HG03139 (cell line): ENCODE measurements around the gene QSOX1.
A peak's percentile ranks its signal among the peaks of the same experiment; 100 is the strongest.

Source experiments
- ATAC-seq: cut with Tn5 transposase; IDR thresholded peaks from one replicate; pipeline ENCODE4 v1.9.1; 2021; ENCODE audit not compliant: unreplicated experiment

Gene QSOX1

GRCh38 chr1:180168786-180169639 lies 14.3 kb downstream of the QSOX1 start:
- peak; percentile 77 for ATAC-seq

GRCh38 chr1:180169640-180170195 lies 15.0 kb downstream of the QSOX1 start:
- ATAC-seq, result no peak

- no peak for ATAC-seq
These were observed 16.0 kb downstream of the QSOX1 start for GRCh38 chr1:180170546-180171151.

GRCh38 chr1:180171691-180172090 lies 17.0 kb downstream of the QSOX1 start:
- no peak for ATAC-seq

- ATAC-seq, result no peak
These were observed 18.8 kb downstream of the QSOX1 start for GRCh38 chr1:180173451-180173850.

GRCh38 chr1:180173952-180174351 lies 19.3 kb downstream of the QSOX1 start:
- no peak for ATAC-seq

GRCh38 chr1:180175291-180175690 lies 20.6 kb downstream of the QSOX1 start:
- no peak for ATAC-seq

DNA sequence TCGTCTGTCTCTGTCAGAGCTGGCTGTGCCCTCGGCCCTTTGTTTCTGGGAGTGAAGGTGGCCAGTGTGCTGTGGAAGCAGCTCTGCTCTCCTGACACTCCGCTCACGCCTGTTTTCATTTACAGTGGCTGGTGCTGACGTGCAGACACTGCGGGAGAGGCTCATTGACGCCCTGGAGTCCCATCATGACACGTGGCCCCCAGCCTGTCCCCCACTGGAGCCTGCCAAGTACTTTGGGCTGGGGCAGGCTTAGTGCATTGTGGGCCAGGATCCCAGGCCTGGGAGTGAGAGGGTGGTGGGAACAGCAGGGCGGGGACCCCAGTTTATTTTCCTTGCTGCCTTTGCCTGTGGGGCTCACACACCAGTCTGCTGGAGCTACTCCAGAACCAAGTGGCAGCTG lies 21.1 kb downstream of the QSOX1 start:
- ATAC-seq, result no peak

DNA sequence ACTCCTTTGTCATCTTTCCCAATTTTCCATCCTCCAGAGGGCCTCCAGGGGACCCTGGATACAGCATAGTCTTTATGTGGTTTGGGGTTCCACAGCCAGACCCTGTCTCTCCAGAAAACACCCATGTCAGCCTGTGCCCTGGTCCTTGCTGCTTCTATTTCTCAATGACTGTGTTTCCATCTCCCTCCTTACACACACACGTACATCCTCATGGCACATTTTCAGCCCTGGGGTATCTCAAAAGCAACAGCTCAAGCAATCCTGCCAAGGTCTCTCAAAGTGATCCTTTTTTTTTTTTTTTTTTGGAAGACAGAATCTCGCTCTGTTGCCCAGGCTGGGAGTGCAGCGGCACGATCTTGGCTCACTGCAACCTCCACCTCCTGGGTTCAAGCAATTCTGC lies 22.3 kb downstream of the QSOX1 start:
- no peak for ATAC-seq

DNA sequence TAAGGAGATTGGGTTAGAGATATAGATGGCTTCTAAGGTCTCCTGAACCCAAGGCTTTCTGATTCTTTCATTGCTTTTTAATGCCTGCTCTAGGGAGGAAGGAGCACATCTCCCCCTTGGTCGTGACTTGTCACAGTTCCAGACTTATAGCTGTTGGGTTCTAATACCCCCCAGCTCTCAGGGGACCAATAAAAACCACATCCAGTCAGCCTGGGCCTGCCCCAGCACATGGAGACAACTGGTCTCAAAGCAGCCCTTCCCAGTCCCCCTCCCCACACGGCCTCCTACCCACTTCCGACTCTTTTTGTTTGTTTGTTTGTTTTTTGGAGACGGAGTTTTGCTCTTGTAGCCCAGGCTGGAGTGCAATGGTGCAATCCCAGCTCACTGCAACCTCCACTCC lies 23.3 kb downstream of the QSOX1 start:
- no peak for ATAC-seq

GRCh38 chr1:180178511-180179161 lies 24.0 kb downstream of the QSOX1 start:
- no peak for ATAC-seq

DNA sequence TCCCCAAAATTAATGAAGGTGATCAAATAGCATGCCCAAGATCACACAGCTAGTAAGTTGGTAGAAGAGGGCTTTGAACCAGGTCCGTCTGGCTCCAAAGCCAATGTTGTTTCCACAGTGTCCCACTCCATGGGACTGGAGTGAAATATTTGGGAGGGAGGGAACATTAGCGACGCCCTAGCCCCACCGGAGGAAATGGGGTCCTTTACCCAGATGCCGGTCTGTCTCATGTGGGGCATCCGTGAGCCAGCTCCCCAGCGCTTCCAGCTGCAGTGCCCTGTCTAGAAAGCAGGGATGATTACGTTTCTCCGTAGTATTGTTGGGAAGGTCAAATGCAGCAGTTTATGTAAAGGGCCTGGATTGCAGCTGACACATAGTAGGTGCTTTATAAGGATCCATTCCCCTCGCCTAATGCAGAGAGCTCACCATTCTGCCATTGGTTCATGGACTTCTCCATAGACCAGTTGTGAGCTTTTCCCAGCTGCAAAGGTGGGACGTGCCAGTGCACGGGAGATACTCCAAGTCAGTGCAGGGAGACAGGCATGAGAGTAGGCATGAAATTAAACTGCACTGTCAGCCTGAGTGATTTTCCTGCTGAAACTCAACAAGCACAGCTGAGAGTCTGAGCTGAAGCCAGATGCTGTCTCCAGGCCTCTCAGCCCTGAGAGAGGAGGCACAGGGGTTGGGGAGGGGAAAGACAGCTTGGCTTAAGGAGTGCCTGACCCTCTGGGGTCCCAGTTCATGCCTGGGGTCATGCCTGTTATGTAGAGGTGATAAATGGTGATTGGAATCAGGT lies 24.7 kb downstream of the QSOX1 start:
- no peak for ATAC-seq

DNA sequence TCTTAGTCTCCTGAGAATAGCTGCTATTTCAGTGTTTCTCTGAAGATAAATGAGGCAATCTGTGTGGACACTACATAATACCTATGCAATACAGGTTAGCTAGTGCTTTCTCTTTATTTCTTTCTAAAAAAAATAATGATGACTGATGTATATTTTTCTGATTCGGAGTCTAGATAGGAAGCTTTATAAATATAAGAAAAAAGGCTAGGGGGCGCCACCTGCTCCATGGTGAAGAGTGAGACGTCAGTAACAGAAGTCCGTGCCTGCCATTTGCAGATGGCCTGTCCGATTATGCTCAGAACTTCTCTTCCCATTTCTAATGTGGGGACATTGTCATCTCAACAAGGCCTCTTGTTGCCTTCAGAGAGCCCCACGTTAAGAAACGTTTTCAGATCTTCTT lies 26.4 kb downstream of the QSOX1 start:
- ATAC-seq, result no peak

DNA sequence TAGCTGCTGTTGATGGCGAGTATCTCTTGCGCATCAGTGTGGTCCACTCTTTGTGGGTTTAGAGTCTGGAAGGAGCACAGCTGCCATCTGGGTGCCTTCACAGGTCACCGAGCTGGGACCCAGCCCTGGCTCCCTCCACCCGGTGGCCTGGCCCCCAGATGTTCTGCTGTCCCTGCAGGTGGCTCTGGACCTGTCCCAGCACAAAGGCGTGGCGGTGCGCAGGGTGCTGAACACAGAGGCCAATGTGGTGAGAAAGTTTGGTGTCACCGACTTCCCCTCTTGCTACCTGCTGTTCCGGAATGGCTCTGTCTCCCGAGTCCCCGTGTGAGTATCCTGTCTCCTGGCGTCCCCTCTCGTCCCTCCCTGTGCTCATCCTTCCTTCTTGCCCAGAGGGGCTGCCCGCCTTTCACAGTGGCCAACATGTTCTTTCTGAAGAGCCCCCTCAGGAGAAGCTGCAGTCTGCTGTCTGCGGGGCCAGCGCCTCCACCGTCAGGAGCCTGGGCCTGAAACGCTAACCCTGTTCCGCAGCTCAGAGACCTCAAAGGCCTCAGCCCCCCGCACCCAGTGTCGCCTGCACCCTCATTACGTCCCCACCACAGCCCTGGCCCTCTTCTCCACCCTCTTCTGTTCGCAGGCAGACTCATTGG lies 27.4 kb downstream of the QSOX1 start:
- ATAC-seq, result no peak

- no peak for ATAC-seq
These were observed 28.1 kb downstream of the QSOX1 start for GRCh38 chr1:180182643-180183311.

DNA sequence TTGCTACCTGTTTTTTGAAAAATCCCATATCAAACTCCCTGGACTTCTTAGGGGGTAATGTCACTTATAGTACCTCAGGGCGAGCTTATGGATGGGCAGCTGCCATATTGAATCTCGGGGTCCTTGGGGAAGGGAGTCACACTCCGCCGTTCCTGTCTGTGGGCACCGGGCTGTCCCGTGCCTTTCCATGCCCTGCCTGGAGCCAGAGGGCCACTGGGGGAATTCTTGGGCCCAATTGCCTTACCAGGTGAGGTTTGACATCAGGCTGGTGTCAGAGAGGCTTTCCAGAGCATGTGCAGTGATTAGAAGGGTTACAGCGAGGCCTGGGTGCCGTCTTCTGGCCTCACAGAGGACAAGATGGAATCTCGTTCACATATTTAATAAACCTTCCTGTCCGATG lies 28.8 kb downstream of the QSOX1 start:
- no peak for ATAC-seq

DNA sequence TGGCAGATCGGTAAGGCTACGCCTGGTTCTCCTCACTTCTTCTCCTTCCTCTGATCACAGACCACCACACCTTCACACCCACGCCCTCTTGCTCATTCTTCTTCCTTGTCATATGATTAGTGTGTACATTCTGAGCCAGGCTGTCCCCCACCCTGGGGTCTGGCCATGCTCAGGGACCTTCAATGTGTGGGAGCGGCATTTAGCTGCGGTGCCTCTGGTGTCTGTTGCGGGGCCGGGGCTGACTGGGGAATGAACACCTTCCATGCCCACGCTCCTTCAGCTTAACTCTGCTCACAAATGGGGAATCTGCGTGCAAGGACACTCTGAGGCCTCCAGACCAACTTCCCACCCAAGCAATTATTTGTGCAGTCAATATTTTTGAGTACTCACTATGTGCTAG lies 29.4 kb downstream of the QSOX1 start:
- no peak for ATAC-seq

DNA sequence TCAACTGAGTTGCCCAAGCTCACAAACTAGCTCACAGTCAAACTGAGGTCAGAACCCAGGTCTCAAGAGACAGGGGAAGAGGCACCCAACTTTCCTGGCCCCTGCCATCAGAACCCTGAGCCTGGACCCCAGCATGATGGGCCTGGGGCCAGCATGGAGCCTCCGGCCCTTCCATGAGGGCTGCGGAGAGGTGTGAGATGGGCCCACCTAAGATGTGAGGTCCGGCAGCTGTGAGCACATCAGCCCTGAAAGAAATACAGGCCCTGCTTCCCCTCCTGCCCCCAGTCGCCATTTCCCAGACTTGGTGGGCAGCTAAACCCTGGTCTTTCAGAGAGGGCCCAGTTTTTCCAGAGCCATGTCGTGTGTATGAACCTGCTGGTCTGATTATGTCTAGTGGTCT lies 30.6 kb downstream of the QSOX1 start:
- no peak for ATAC-seq

GRCh38 chr1:180185971-180186645 lies 31.4 kb downstream of the QSOX1 start:
- ATAC-seq, result no peak
